SK-N-SH (cell line): ENCODE results near the gene PLA2G4E. TPM values are rescaled to one million over a fixed set of nuclear protein-coding genes. Genes with fewer than 3 reads are reported as not detected.

Experiments
- CTCF ChIA-PET: fragments of 300-600, 350-600 bp; formaldehyde crosslinking; extraction: SDS; loops from one replicate; lab custom pipeline; 2021; lab: Yijun Ruan, JAX
- POLR2A ChIA-PET: fragments of 350-600 bp; sonication (Branson Sonifier 250); formaldehyde crosslinking; extraction: SDS; loops from one replicate; lab custom pipeline; 2020; ENCODE audit warnings: antibody characterized with exemption, inconsistent platforms; lab: Yijun Ruan, JAX
- DNase-seq: peaks from one replicate; pipeline ENCODE4 v3.0.0; 2012
- H2AFZ ChIP-seq: fragments of 200-600 bp; sonication (generic); 2 replicates; pipeline ENCODE4 v1.8.1; 2016; ENCODE audit warnings: antibody characterized with exemption, mild to moderate bottlenecking, low read depth
- H3F3A ChIP-seq: fragments of 200-600 bp; sonication (generic); replicated peaks from 2 replicates; pipeline ENCODE3; 2016; ENCODE audit warnings: antibody characterized with exemption, mild to moderate bottlenecking; ENCODE audit not compliant: insufficient read depth
- H3K27ac ChIP-seq, 2 experiments: fragments of 200-500 bp in 1 of 2; fragments of 200-600 bp in 1 of 2; sonication (Bioruptor generic) in 1 of 2; sonication (generic), shearing (Covaris generic) in 1 of 2; 2 replicates each; pipeline versions ENCODE4 v1.5.1 to v1.6.1; 2014 to 2016; ENCODE audit warnings: low read depth in 2 of 2, inconsistent platforms in 1 of 2, low read length in 1 of 2, mild to moderate bottlenecking in 1 of 2, mixed read lengths in 1 of 2
- H3K27me3 ChIP-seq: fragments of 200-600 bp; sonication (generic), shearing (Covaris generic); 2 replicates; pipeline ENCODE4 v1.6.1; 2016; ENCODE audit warnings: mixed run types; ENCODE audit not compliant: insufficient read depth
- H3K36me3 ChIP-seq, 2 experiments: fragments of 200-500 bp in 1 of 2; fragments of 200-600 bp in 1 of 2; sonication (Bioruptor generic) in 1 of 2; sonication (generic) in 1 of 2; replicated peaks in 1 of 2; 2 replicates each; pipeline versions ENCODE3 to v1.5.1; 2014 to 2016; ENCODE audit warnings: low read length in 1 of 2, mild to moderate bottlenecking in 1 of 2; ENCODE audit not compliant: insufficient read depth in 2 of 2, control insufficient read depth in 1 of 2
- H3K4me1 ChIP-seq, 2 experiments: fragments of 200-500 bp in 1 of 2; fragments of 200-600 bp in 1 of 2; sonication (Bioruptor generic) in 1 of 2; sonication (generic), shearing (Covaris generic) in 1 of 2; 2 replicates each; pipeline versions ENCODE4 v1.5.1 to v1.6.1; 2014 to 2016; ENCODE audit warnings: low read depth in 1 of 2, low read length in 1 of 2, mixed run types in 1 of 2; ENCODE audit not compliant: insufficient read depth in 2 of 2, control insufficient read depth in 1 of 2
- H3K4me2 ChIP-seq: fragments of 200-600 bp; sonication (generic), shearing (Covaris generic); 2 replicates; pipeline ENCODE4 v1.6.1; 2017; ENCODE audit warnings: mixed run types
- H3K4me3 ChIP-seq, 2 experiments: fragments of 200-500 bp in 1 of 2; fragments of 200-600 bp in 1 of 2; sonication (Bioruptor generic) in 1 of 2; sonication (generic), shearing (Covaris generic) in 1 of 2; 2 replicates each; pipeline versions ENCODE4 v1.5.1 to v1.8.1; 2014 to 2016; ENCODE audit warnings: low read depth in 2 of 2, inconsistent platforms in 1 of 2, low read length in 1 of 2, mild to moderate bottlenecking in 1 of 2, mixed read lengths in 1 of 2, moderate library complexity in 1 of 2
- H3K79me2 ChIP-seq: fragments of 200-600 bp; sonication (generic); 2 replicates; pipeline ENCODE4 v1.8.1; 2017; ENCODE audit warnings: mild to moderate bottlenecking; ENCODE audit not compliant: insufficient read depth
- H3K9ac ChIP-seq: fragments of 200-600 bp; sonication (generic); 2 replicates; pipeline ENCODE4 v1.6.1; 2017; ENCODE audit warnings: mixed run types
- H3K9me2 ChIP-seq: fragments of 200-600 bp; sonication (generic); 2 replicates; pipeline ENCODE4 v1.6.1; 2017; ENCODE audit warnings: mixed run types
- H3K9me3 ChIP-seq: fragments of 200-600 bp; sonication (generic); 2 replicates; pipeline ENCODE4 v1.6.1; 2017; ENCODE audit warnings: mixed run types, mild to moderate bottlenecking, moderate library complexity
- H4K20me1 ChIP-seq: fragments of 200-600 bp; sonication (generic); 2 replicates; pipeline ENCODE4 v1.6.1; 2017; ENCODE audit warnings: mild to moderate bottlenecking, mixed run types; ENCODE audit not compliant: insufficient read depth
- CHD2 ChIP-seq: fragments of 150-350 bp; IDR thresholded peaks from 2 replicates; pipeline ENCODE4 v1.6.1; 2018; ENCODE audit warnings: low read length; ENCODE audit not compliant: partially characterized antibody
- ELF1 ChIP-seq: IDR thresholded peaks from 2 replicates; pipeline ENCODE4 v1.4.0; 2012
- EP300 ChIP-seq, 2 experiments: IDR thresholded peaks; 2 replicates each; pipeline versions ENCODE4 v1.4.0 to v1.6.1; 2012; ENCODE audit warnings: borderline replicate concordance in 1 of 2, low read depth in 1 of 2, low read length in 1 of 2
- FOSL2 ChIP-seq: IDR thresholded peaks from 2 replicates; pipeline ENCODE4 v1.4.0; 2012; ENCODE audit warnings: low read depth, mild to moderate bottlenecking, moderate library complexity, borderline replicate concordance
- FOXJ3 ChIP-seq: sonication (generic); formaldehyde crosslinking; IDR thresholded peaks from 2 replicates; pipeline ENCODE4 v1.5.1; 2020; ENCODE audit warnings: mild to moderate bottlenecking, missing genetic modification reagents
- GABPA ChIP-seq: IDR thresholded peaks from 2 replicates; pipeline ENCODE4 v1.4.0; 2012; ENCODE audit warnings: low read depth, mild to moderate bottlenecking
- GATA2 ChIP-seq: sonication (generic); formaldehyde crosslinking; IDR thresholded peaks from 2 replicates; pipeline ENCODE4 v1.5.0; 2020; ENCODE audit warnings: mild to moderate bottlenecking, missing genetic modification reagents
- JUND ChIP-seq: IDR thresholded peaks from 2 replicates; pipeline ENCODE4 v1.4.0; 2012
- NFIC ChIP-seq: IDR thresholded peaks from 2 replicates; pipeline ENCODE4 v1.4.0; 2012; ENCODE audit warnings: borderline replicate concordance
- RCOR1 ChIP-seq: fragments of 150-350 bp; IDR thresholded peaks from 2 replicates; pipeline ENCODE4 v1.6.1; 2017; ENCODE audit warnings: antibody characterized with exemption, low read length
- RFX5 ChIP-seq: IDR thresholded peaks from 2 replicates; pipeline ENCODE4 v1.6.1; 2012; ENCODE audit warnings: mild to moderate bottlenecking, improper control_type of control experiment, low read length
- RXRA ChIP-seq: IDR thresholded peaks from 2 replicates; pipeline ENCODE4 v1.4.0; 2012; ENCODE audit warnings: low read depth, mild to moderate bottlenecking, borderline replicate concordance
- SMC3 ChIP-seq: IDR thresholded peaks from 2 replicates; pipeline ENCODE4 v1.6.1; 2012; ENCODE audit warnings: low read depth, low read length, improper control_type of control experiment
- TEAD4 ChIP-seq: IDR thresholded peaks from 2 replicates; pipeline ENCODE4 v1.4.0; 2012; ENCODE audit warnings: mild to moderate bottlenecking, borderline replicate concordance; ENCODE audit not compliant: insufficient read depth
- WGBS: methylation state at CpG from one replicate; pipeline ENCODE4 v1.1.6; 2017; ENCODE audit warnings: low lambda C conversion rate; 5-methylcytosine and 5-hydroxymethylcytosine counted together
- polyA plus RNA-seq, 3 experiments: library from polyadenylated mRNA; depleted of rRNA; stranded (reverse); fragments of >200 nt; gene quantifications; 2 replicates each; pipeline ENCODE4 v1.2.3, GENCODE V29; 2012
- TF ChIP-seq, protein P1 (sequence below): fragments of 150-350 bp; IDR thresholded peaks from 2 replicates; pipeline ENCODE4 v1.6.1; 2016; ENCODE audit warnings: mild to moderate bottlenecking, low read depth, low read length
- TF ChIP-seq, protein P2 (sequence below): fragments of 200-600 bp; sonication (generic); IDR thresholded peaks from 2 replicates; pipeline ENCODE4 v1.6.1; 2017; ENCODE audit warnings: antibody characterized with exemption, mild to moderate bottlenecking, moderate library complexity
- TF ChIP-seq, protein P3 (sequence below): IDR thresholded peaks from 2 replicates; pipeline ENCODE4; 2012
- TF ChIP-seq, protein P4 (sequence below): IDR thresholded peaks from 2 replicates; pipeline ENCODE4 v1.4.0; 2012; ENCODE audit warnings: low read depth

The PLA2G4E gene
- polyA plus RNA-seq, 1 of the 3 experiments (the other 2 are of a cell fraction), result not detected

DNA sequence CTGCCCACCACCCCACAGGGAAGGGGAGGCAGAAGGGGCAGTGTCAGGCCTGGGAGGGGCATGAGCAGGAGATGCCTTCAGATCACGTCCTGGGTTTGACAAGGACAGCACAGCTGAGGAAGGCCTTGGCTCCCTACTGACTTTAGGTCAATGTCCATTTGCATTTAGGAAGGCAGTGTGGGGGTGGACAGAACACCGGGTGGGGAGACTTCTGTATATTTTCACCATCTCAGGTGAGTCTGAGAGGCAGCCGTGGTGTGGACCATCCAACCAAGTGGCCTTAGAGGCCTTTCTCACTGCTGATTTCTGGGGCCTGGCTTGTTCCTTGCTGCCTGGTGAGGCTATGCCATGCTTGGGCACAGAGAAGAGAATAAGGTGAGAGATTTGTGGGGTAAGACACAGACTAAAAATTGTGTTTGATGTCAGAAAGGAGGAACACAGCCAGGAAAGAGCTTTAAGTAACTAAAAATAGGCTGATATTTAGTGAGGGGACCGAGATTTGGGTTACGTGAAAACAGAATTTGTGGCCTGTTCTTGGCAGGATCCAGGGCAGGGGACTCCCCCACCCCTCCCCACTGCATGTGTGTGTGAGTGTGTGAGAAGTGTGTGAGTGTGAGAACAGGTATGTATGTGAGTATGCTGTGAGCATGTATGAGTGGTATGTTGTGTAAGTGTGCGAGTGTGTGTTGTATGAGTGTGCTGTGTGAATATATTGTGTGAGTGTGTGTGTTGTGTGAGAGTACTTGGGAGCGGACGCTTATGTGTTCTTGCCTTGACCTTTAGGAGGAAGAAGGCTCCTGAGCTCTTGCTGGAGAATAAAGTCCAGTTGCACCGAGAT, 11.8 kb upstream of the PLA2G4E start:
- no peak for DNase-seq
- H3K4me2 ChIP-seq, result no peak overlapping the region
- H2AFZ ChIP-seq, result no peak overlapping the region
- no peaks in the 10 kb centered on the region; the same call in 1 of the 2 replicates for H3K27me3 ChIP-seq
- H3K36me3 ChIP-seq, result no peaks in the 10 kb centered on the region
- 74% methylated on average over 8 of the region's 9 CpGs for WGBS
- no peaks in the 10 kb centered on the region for H3K9me2 ChIP-seq
- H3F3A ChIP-seq, result no peaks in the 10 kb centered on the region
- H4K20me1 ChIP-seq, result no peaks in the 10 kb centered on the region
- ChIA-PET POLR2A (no interaction called here), CTCF (interaction anchor here (1.1 kb wide), 1 partner anchor 43 kb away, joined by 4 read pairs; no protein-coding TSS in a partner anchor)
- H3K79me2 ChIP-seq, result no peaks in the 10 kb centered on the region
- H3K4me3 ChIP-seq, result no peak overlapping the region
- no peaks in the 10 kb centered on the region for H3K9me3 ChIP-seq
- H3K27ac ChIP-seq, result no peak overlapping the region
- H3K9ac ChIP-seq, result no peak overlapping the region
- TF ChIP-seq, protein P1, sequence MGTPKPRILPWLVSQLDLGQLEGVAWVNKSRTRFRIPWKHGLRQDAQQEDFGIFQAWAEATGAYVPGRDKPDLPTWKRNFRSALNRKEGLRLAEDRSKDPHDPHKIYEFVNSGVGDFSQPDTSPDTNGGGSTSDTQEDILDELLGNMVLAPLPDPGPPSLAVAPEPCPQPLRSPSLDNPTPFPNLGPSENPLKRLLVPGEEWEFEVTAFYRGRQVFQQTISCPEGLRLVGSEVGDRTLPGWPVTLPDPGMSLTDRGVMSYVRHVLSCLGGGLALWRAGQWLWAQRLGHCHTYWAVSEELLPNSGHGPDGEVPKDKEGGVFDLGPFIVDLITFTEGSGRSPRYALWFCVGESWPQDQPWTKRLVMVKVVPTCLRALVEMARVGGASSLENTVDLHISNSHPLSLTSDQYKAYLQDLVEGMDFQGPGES, result no peak
- TF ChIP-seq GATA2 (no peak), JUND (no peak), FOXJ3 (no peak), RCOR1 (no peak)
- TF ChIP-seq, protein P2, sequence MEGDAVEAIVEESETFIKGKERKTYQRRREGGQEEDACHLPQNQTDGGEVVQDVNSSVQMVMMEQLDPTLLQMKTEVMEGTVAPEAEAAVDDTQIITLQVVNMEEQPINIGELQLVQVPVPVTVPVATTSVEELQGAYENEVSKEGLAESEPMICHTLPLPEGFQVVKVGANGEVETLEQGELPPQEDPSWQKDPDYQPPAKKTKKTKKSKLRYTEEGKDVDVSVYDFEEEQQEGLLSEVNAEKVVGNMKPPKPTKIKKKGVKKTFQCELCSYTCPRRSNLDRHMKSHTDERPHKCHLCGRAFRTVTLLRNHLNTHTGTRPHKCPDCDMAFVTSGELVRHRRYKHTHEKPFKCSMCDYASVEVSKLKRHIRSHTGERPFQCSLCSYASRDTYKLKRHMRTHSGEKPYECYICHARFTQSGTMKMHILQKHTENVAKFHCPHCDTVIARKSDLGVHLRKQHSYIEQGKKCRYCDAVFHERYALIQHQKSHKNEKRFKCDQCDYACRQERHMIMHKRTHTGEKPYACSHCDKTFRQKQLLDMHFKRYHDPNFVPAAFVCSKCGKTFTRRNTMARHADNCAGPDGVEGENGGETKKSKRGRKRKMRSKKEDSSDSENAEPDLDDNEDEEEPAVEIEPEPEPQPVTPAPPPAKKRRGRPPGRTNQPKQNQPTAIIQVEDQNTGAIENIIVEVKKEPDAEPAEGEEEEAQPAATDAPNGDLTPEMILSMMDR, result no peak
- H3K4me1 ChIP-seq, result peaks cover 0 to under 1% of the 10 kb centered on the region in 2 experiments; a peak in 1 of 4 replicates

DNA sequence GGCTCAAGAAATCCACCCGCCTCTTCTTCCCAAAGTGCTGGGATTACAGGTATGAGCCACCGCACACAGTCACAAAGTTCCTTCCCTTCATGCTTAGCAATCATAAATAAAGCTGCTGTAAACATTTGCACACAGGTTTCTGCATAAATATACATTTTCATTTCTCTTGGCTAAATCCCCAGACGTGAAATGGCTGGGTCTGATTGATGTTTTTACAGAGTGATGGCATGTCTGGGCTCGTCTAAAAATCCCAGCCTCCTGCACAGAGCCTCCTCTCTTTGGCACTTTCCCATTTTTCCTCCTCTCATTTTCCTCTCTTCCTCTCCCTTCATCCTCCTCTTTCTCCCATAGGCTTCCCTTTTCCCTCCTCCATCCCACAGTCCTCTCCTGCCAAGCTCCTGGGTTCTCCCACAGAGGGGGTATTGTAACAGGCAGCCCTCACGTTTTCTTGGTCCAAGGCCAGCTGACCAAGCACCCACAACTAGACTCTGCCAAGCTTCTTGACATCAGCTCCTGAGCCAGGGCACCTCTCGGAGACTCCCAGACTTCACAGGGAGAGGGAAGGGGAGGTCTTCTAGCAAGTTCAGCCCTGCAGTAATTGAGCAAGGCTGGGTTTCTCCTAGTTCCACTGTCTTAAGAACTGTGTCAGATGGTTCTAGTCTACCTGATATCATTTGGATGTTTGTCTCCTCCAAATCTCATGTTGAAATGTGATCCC, 10.5 kb upstream of the PLA2G4E start:
- no peaks in the 10 kb centered on the region for H3K36me3 ChIP-seq
- WGBS, result 43% methylated on average over 6 of the region's 6 CpGs
- no peak for DNase-seq
- no peak overlapping the region for H3K4me3 ChIP-seq
- no peaks in the 10 kb centered on the region for H3F3A ChIP-seq
- H3K4me2 ChIP-seq, result no peak overlapping the region
- no peaks in the 10 kb centered on the region for H3K9me2 ChIP-seq
- no peaks in the 10 kb centered on the region for H3K79me2 ChIP-seq
- H2AFZ ChIP-seq, result no peak overlapping the region
- no peaks in the 10 kb centered on the region for H3K4me1 ChIP-seq
- H3K9me3 ChIP-seq, result no peaks in the 10 kb centered on the region
- ChIA-PET CTCF (interaction anchor here (1.1 to 1.3 kb wide), 2 partner anchors 12 to 42 kb away, joined by 4 read pairs; no protein-coding TSS in a partner anchor), POLR2A (no interaction called here)
- H4K20me1 ChIP-seq, result no peaks in the 10 kb centered on the region
- no peak overlapping the region for H3K27ac ChIP-seq
- no peak overlapping the region for H3K9ac ChIP-seq
- no peak for TF ChIP-seq CHD2
- no peak for TF ChIP-seq SMC3
- TF ChIP-seq FOSL2, result no peak
- no peak for TF ChIP-seq JUND
- TF ChIP-seq, protein P3, sequence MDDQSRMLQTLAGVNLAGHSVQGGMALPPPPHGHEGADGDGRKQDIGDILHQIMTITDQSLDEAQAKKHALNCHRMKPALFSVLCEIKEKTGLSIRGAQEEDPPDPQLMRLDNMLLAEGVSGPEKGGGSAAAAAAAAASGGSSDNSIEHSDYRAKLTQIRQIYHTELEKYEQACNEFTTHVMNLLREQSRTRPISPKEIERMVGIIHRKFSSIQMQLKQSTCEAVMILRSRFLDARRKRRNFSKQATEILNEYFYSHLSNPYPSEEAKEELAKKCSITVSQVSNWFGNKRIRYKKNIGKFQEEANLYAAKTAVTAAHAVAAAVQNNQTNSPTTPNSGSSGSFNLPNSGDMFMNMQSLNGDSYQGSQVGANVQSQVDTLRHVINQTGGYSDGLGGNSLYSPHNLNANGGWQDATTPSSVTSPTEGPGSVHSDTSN, result no peak
- TF ChIP-seq, protein P4, sequence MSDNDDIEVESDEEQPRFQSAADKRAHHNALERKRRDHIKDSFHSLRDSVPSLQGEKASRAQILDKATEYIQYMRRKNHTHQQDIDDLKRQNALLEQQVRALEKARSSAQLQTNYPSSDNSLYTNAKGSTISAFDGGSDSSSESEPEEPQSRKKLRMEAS, result no peak
- TF ChIP-seq RFX5, result no peak
- TF ChIP-seq NFIC, result no peak
- TF ChIP-seq GABPA, result no peak
- no peak for TF ChIP-seq ELF1
- no peak for TF ChIP-seq RXRA
- no peak for TF ChIP-seq TEAD4
- TF ChIP-seq EP300 (IDR thresholded peaks at IDR 0.05; ENCODE audit: borderline replicate concordance in 1 of 2, low read depth in 1 of 2, low read length in 1 of 2), result no peak
- no peak for TF ChIP-seq GATA2
- H3K27me3 ChIP-seq, result no peaks in the 10 kb centered on the region; the same call in 1 of the 2 replicates
